Epithelial cell of proximal tubule (primary cell): ENCODE measurements around the gene BICRA. TPM values are rescaled to one million over a fixed set of nuclear protein-coding genes. Genes with fewer than 3 reads are reported as not detected.
"Not testable (repeated sequence)": the region's sequence is repeated elsewhere in the genome, so short reads cannot be mapped to it uniquely, and the experiment has no call there.

Experiments used
- DNase-seq: peaks from one replicate; pipeline ENCODE4 v3.0.0-alpha.2; 2011; ENCODE audit warnings: low read depth
- H3K4me3 ChIP-seq: 2 replicates; pipeline ENCODE4 v1.5.1; 2011; ENCODE audit warnings: low read depth, mild to moderate bottlenecking, low read length
- total RNA-seq: library from RNA; depleted of rRNA; stranded (reverse); fragments of >200 nt; gene quantifications from 2 replicates; pipeline ENCODE4 v1.2.3, GENCODE V29; 2015
- TF ChIP-seq, protein P1 (sequence below): conservative IDR thresholded peaks from 2 replicates; pipeline ENCODE4 v1.5.1; 2012; ENCODE audit warnings: low read depth, mild to moderate bottlenecking, low read length

BICRA gene
- total RNA-seq, 1 donor from 2014 or later = 2.1 TPM

DNA sequence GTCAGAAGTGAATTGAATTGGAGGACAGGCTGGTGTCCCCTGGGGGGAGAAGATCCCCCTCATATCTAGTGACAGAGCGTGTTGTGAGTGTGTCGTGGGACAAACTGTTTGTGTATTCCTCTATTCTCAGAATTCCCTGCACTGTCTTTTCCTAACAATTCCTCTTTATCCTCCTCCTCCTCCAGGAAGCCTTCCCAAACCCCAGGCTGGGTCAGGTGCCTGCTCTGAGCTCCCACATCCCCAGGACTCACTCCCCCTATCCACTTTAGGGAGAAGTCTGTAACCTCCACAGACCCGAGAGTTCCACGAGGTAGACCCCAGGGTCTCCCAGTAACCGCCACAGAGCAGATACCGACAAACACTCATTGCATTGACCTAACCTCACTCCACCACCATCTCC is 15.1 kb upstream of the BICRA start:
- TF ChIP-seq, protein P1, sequence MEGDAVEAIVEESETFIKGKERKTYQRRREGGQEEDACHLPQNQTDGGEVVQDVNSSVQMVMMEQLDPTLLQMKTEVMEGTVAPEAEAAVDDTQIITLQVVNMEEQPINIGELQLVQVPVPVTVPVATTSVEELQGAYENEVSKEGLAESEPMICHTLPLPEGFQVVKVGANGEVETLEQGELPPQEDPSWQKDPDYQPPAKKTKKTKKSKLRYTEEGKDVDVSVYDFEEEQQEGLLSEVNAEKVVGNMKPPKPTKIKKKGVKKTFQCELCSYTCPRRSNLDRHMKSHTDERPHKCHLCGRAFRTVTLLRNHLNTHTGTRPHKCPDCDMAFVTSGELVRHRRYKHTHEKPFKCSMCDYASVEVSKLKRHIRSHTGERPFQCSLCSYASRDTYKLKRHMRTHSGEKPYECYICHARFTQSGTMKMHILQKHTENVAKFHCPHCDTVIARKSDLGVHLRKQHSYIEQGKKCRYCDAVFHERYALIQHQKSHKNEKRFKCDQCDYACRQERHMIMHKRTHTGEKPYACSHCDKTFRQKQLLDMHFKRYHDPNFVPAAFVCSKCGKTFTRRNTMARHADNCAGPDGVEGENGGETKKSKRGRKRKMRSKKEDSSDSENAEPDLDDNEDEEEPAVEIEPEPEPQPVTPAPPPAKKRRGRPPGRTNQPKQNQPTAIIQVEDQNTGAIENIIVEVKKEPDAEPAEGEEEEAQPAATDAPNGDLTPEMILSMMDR = no peak
- H3K4me3 ChIP-seq = no peak overlapping the region
- no peak for DNase-seq

DNA sequence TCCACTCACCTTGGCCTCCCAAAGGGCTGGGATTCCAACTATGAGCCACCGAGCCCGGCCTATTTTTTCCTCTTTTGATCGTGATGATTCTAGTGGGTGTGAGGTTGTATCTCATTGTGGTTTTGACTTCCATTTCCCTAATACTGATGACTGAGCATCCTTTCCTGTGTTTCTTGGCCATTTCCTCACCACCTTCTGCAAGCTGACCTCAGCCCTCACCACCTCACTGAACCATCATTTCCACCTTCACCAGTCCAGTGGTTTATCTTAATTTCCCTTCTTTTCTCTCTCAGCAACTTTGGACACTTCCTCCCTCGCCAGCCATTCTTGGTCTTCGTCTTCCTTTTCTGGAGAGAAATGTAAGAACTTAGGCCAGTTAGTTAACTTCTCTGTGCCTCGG is 13.0 kb upstream of the BICRA start:
- H3K4me3 ChIP-seq = no peak overlapping the region
- DNase-seq = no peak
- TF ChIP-seq, protein P1 = no peak

DNA sequence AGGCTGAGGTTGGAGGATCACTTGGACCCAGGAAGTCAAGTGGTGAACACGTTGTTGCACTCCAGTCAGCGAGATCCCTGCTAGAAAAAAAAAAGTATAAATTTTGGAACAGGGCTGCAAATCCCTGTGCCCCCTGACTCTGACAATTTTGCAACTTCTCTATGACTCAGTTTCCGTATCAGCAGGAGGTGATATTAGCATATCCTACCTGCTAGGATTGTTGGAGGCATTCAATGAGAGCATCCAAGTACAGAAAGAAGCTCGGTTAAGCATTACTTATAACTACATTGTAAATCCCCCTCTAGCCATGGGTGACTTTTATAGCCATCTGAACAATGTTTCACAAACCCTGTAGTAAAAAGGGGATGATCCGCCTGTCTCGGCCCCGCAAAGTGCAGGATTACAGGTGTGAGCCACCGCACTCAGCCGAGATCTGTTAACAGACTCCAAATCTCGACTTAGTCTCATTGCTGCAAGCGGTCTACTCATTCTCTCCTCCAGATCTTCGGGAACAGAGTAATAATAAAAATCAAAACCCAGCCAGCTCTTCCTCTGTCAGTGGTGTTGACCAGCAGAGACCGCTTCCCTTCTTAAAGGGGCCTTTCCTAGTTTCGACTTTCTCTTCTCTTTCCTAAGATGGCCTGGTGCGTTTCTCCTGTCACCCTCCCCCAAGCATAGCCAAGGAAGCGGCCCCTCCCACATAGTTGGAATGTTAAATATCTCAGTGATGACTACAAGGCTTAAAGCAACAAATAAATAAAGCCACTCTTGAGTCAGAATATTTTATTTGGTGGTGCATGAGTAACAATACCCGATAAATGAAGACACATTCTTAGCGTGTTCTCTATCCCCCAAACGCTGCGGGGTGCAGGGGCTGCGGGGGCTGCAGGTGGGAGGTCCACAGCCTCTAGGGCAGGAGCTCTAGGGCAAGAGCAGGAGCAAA is 10.3 kb upstream of the BICRA start:
- DNase-seq = peak; percentile 84
- TF ChIP-seq, protein P1 = no peak
- H3K4me3 ChIP-seq = peak overlapping the region; percentile 43

DNA sequence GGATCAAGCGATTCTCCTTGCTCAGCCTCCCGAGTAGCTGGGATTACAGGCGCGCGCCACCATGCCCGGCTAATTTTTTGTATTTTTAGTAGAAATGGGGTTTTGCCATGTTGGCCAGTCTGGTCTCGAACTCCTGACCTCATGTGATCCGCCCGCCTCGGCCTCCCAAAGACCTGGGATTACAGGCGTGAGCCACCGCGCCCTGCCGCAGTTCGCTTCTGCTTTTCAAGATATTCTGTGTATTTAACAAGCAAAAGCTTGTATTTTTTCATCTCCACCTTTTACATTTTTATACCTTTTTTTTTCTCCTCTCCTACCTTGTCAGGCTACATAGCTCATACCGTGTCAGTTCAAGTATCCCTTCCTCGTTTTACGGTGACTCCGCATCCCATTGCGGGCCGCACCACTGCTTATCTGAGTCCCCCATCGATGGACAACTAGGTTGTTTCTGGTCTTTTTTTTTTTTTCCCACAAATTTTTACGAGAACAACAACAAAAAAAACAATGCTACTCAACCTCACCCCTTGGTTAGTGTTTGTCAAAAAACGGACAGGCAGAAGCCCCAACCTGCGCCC is 9.2 kb upstream of the BICRA start:
- peak overlapping the region; percentile 56 for H3K4me3 ChIP-seq
- DNase-seq = not testable (repeated sequence)

DNA sequence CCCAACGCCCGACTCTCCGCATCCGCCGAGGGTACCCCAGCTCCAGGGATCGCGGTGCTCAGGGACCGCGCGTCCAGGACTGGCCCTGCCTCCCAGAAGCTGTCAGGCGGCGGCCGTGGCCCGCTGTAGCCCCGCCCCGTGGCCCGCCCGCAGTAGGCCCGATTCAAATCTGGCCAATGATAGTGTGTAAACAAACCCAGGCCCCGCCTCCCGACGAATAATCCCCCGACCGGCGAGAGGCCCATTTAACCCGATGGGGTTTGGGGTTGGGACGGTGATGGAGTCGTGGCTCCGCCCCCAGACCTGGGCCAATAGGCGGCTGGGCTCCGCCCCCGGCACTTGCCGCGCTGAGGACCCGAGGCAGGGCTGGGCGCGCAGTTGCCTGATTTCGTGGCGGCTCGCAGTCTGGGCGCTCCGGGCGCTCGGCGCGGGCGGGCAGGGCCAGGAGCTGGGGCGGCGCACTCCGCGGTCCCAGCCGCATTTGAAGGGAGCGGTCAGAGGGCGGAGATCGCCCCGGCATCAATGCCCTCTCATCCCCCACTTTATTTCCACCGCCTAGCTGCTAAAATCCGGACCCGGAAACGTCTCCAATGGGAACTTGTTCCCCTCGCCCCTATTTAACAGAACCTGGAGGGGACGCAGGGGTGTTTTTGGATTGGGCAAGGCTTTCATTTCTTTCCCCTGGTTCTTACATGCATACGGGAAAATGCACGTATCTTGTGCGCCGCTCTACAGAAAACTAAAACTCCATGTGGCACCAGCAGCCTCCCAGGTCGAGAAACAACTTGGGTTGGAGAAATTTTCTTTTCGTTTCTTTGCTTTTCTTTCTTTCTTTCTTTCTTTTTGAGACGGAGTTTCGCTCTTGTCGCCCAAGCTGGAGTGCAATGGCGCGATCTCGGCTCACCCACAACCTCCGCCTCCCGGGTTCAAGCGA is 8.4 kb upstream of the BICRA start:
- TF ChIP-seq, protein P1 = no peak
- DNase-seq = peak; percentile 74
- peak overlapping the region; percentile 77 for H3K4me3 ChIP-seq

DNA sequence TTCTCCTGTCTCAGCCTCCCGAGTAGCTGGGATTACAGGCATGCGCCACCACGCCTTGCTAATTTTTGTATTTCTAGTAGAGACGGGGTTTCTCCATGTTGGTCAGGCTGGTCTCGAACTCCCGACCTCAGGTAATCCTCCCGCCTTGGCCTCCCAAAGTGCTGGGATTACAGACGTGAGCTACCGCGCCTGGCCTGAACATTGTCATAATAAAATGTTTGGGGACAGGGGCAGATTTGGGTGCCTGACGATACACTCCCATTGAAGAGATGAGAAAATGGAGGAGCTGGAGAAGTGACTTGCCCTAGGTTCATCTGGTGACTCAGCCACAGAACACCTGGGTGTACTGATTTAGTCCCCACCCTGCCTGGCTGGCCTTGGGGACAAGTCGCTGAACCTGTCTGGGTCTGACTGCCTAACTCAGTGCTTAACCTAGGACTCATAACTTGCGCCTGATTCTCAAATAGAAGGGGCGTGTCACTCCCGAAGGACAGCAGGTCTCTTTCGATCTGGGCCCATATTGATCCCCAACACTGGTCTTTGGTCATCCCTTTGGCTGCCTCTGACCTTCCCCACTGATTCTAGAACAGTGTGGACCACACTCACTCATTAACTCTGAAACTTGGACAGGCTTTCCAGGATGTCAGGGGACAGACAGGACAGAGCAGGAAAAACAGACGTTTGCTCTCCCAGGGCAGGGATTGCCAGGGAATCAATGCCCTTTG is 7.6 kb upstream of the BICRA start:
- TF ChIP-seq, protein P1 = no peak
- H3K4me3 ChIP-seq = peak overlapping the region; percentile 77
- no peak for DNase-seq
